HG03442 (cell line): ENCODE measurements around the gene SAC3D1.
"Not testable (repeated sequence)": the region's sequence is repeated elsewhere in the genome, so short reads cannot be mapped to it uniquely, and the experiment has no call there.

ENCODE experiments used
- ATAC-seq: cut with Tn5 transposase; IDR thresholded peaks from one replicate; pipeline ENCODE4 v1.9.1; 2021; ENCODE audit warnings: mild to moderate bottlenecking, moderate library complexity; ENCODE audit not compliant: unreplicated experiment

SAC3D1 gene

GRCh38 chr11:65023502-65023901, 17.5 kb upstream of the SAC3D1 start:
- ATAC-seq = not testable (repeated sequence)

GRCh38 chr11:65026810-65027209, 14.2 kb upstream of the SAC3D1 start:
- no peak for ATAC-seq

- peak; percentile 84 for ATAC-seq
Measured at GRCh38 chr11:65027213-65028067, 13.6 kb upstream of the SAC3D1 start, which contains the start of gene SNX15. SNX15 (plus strand) TSS chr11:65027439; CDS start chr11:65027538, 99 bp downstream.

GRCh38 chr11:65032216-65032615, 8.8 kb upstream of the SAC3D1 start:
- no peak for ATAC-seq

GRCh38 chr11:65034423-65034822, 6.6 kb upstream of the SAC3D1 start:
- ATAC-seq = no peak

GRCh38 chr11:65035579-65035978, 5.4 kb upstream of the SAC3D1 start:
- ATAC-seq = no peak

- no peak for ATAC-seq
Measured at GRCh38 chr11:65036931-65037330, 4.1 kb upstream of the SAC3D1 start.

GRCh38 chr11:65040520-65040846, 527 bp upstream of the SAC3D1 start:
- ATAC-seq = no peak

- no peak for ATAC-seq
Measured at GRCh38 chr11:65042891-65043290, 1.9 kb downstream of the SAC3D1 start.

GRCh38 chr11:65043881-65044501, 3.0 kb downstream of the SAC3D1 start:
- ATAC-seq = no peak

- no peak for ATAC-seq
Measured at GRCh38 chr11:65045061-65045460, 4.1 kb downstream of the SAC3D1 start.

- no peak for ATAC-seq
Measured at GRCh38 chr11:65045728-65046127, 4.7 kb downstream of the SAC3D1 start.

GRCh38 chr11:65047581-65048422, 6.8 kb downstream of the SAC3D1 start:
- no peak for ATAC-seq

GRCh38 chr11:65051398-65051858, 10.4 kb downstream of the SAC3D1 start:
- no peak for ATAC-seq

GRCh38 chr11:65053827-65054508, 13.0 kb downstream of the SAC3D1 start:
- no peak for ATAC-seq

GRCh38 chr11:65055538-65055937, 14.5 kb downstream of the SAC3D1 start:
- no peak for ATAC-seq

- no peak for ATAC-seq
Measured at GRCh38 chr11:65056999-65057398, 16.0 kb downstream of the SAC3D1 start.

- no peak for ATAC-seq
Measured at GRCh38 chr11:65057526-65057925, 16.5 kb downstream of the SAC3D1 start.

GRCh38 chr11:65058012-65058411, 17.0 kb downstream of the SAC3D1 start:
- no peak for ATAC-seq

- ATAC-seq = no peak
Measured at GRCh38 chr11:65058419-65059054, 17.5 kb downstream of the SAC3D1 start, which contains the start of gene NAALADL1. NAALADL1 (minus strand) TSS chr11:65058553; CDS start chr11:65058521, 32 bp downstream.
